Body of pancreas (tissue), 4 donors: ENCODE measurements around the gene MAP2K4. TPM values are rescaled to one million over a fixed set of nuclear protein-coding genes. Genes with fewer than 3 reads are reported as not detected.
A peak's percentile ranks its signal among the peaks of the same experiment; 100 is the strongest.

Source experiments
- ATAC-seq: fragments of 150-250 bp; one replicate; pipeline ENCODE4 v1.9.1; 2016
- DNase-seq, 4 donors: peaks; one replicate each; pipeline ENCODE4 v3.0.0-alpha.2; 2019
- H3K27ac ChIP-seq, 4 donors: fragments of 200-600 bp; sonication (generic); 1 replicate in 3 of 4; 2 replicates in 1 of 4; pipeline versions ENCODE4 v1.5.1 to v1.6.1; 2016 to 2019; ENCODE audit warnings: mild to moderate bottlenecking in 1 of 4, mixed read lengths in 1 of 4, moderate library complexity in 1 of 4
- H3K27me3 ChIP-seq, 2 donors: fragments of 200-600 bp; sonication (generic); one replicate each; pipeline ENCODE4 v1.6.0; 2016; ENCODE audit warnings: mild to moderate bottlenecking in 1 of 2
- H3K36me3 ChIP-seq, 2 donors: fragments of 200-600 bp; sonication (generic); replicated peaks in 1 of 2; 2 replicates each; pipeline ENCODE4 v1.5.1; 2016; ENCODE audit warnings: low read depth in 2 of 2; ENCODE audit not compliant: insufficient read depth in 1 of 2
- H3K4me1 ChIP-seq: fragments of 200-600 bp; sonication (generic); one replicate; pipeline ENCODE4 v1.6.0; 2016
- H3K4me3 ChIP-seq, 2 donors: fragments of 200-600 bp; sonication (generic); 1 replicate in 1 of 2; 2 replicates in 1 of 2; pipeline ENCODE4 v1.5.1; 2016 to 2019
- H3K9me3 ChIP-seq, 3 donors: fragments of 200-600 bp; sonication (generic); 1 replicate in 2 of 3; 2 replicates in 1 of 3; pipeline ENCODE4 v1.5.1; 2016
- POLR2A ChIP-seq, 3 donors: fragments of 450-650 bp; IDR thresholded peaks; one replicate each; pipeline ENCODE4 v1.6.1; 2016; ENCODE audit warnings: antibody characterized with exemption in 3 of 3, mild to moderate bottlenecking in 2 of 3
- WGBS, 2 donors: methylation state at CpG; one replicate each; pipeline ENCODE4 v1.1.5; 2017; 5-methylcytosine and 5-hydroxymethylcytosine counted together
- intact Hi-C: fragments of 100-400 bp; cut with DNase I; formaldehyde crosslinking; loops from one replicate; pipeline ENCODE4 v1.15.1; 2023
- microRNA counts, 2 donors: library from miRNA; unstranded; fragments of <30 nt; microRNA quantifications; one replicate each; lab custom pipeline; 2017
- microRNA-seq, 2 donors: library from miRNA; unstranded; fragments of <30 nt; microRNA quantifications; one replicate each; pipeline ENCODE4, GENCODE V29; 2016; ENCODE audit warnings: borderline number of aligned reads in 2 of 2, borderline replicate concordance in 2 of 2
- small RNA-seq: library from RNA; depleted of rRNA; stranded (forward); fragments of <200 nt; gene quantifications from one replicate; pipeline ENCODE3, GENCODE V24; 2016
- total RNA-seq, 2 donors: library from RNA; depleted of rRNA; stranded (reverse); fragments of >200 nt; gene quantifications; one replicate each; pipeline ENCODE4 v1.1.0, GENCODE V29; 2016
- TF ChIP-seq, protein P1 (sequence below), 7 experiments: fragments of 450-650 bp in 4 of 7; fragments of 200-600 bp in 3 of 7; sonication (generic) in 3 of 7; IDR thresholded peaks; one replicate each; pipeline ENCODE4 v1.5.1; 2016 to 2019; ENCODE audit warnings: antibody characterized with exemption in 7 of 7

Gene MAP2K4
- total RNA-seq, 2 donors from 2014 or later: 12.5 to 15.2 TPM

DNA sequence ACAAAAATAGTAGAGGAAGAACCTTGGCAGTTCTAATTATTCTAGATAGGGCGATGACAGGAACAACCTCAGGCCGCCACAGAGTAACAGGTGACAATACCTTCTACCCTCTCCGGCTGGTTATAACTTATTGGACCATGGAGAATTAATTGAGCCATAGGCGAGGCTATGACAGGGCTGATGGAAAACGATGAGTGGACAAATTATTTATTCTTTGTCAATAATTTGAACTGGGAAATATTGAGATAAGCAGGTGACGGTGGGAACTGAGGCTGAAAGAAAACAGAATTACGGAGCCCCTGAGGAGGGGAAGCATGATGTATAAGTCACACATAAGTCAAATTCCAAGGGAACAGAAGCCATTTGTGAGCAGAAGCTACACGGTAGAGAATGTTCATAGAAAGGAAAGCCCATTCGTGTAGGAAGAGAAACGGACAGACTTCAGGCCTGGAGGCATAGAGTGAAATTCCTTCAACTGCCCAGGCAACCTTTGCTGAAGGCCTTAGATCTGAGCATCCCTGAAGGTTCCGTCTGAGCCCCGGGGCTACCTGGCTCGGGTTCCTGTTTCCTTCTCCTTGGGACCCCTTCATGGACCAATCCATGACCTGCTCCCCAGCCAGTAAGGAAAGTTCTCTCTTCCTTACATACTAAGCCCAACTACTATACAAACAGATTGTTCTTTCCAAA, 158.1 kb downstream of the MAP2K4 start:
- WGBS, 2 donors: 64 to 66% methylated on average over 13 of the region's 13 CpGs
- intact Hi-C loops: no loop called here
- Histone ChIP-seq H3K27ac (no peak overlapping the region), H3K4me1 (peaks cover 3% of the 10 kb centered on the region), H3K4me3 (no peak overlapping the region), H3K36me3 (no peaks in the 10 kb centered on the region), H3K27me3 (no peaks in the 10 kb centered on the region), H3K9me3 (no peaks in the 10 kb centered on the region)
- DNase-seq (no peak), ATAC-seq (no peak)
- TF ChIP-seq, protein P1, sequence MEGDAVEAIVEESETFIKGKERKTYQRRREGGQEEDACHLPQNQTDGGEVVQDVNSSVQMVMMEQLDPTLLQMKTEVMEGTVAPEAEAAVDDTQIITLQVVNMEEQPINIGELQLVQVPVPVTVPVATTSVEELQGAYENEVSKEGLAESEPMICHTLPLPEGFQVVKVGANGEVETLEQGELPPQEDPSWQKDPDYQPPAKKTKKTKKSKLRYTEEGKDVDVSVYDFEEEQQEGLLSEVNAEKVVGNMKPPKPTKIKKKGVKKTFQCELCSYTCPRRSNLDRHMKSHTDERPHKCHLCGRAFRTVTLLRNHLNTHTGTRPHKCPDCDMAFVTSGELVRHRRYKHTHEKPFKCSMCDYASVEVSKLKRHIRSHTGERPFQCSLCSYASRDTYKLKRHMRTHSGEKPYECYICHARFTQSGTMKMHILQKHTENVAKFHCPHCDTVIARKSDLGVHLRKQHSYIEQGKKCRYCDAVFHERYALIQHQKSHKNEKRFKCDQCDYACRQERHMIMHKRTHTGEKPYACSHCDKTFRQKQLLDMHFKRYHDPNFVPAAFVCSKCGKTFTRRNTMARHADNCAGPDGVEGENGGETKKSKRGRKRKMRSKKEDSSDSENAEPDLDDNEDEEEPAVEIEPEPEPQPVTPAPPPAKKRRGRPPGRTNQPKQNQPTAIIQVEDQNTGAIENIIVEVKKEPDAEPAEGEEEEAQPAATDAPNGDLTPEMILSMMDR (IDR thresholded peaks at IDR 0.05): no peak
- TF ChIP-seq POLR2A (IDR thresholded peaks at IDR 0.05): no peak

DNA sequence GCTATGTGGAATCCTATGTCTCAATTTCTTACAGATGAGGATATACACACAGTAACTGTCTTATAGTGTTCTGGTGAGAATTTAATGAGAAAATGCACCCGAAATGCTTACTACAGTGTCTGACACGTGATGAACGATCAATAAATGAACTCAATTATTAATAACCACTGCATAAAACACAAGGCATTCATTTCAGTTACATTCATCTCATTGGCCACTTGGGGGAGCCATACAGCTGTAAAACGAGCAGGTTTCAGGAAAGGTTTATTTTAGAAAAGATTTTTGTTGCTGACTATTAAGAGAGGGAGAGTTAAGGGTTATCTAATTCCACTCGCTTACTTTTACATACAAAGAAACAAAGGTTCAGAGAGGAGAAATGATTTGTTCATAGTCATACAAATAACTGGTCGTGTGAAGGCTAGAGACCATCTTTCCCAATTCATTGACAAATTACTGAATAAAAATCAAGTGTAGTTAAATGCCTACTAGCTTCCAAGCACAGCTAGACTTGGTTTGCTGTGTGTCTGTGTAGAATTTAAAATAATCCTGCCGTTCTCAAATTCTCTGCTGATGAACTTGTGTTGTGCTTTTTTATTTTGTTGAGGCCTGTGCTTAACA, 160.1 kb downstream of the MAP2K4 start:
- H3K27ac ChIP-seq: no peak overlapping the region
- H3K27me3 ChIP-seq: no peaks in the 10 kb centered on the region
- DNase-seq (peak; percentile 18 to 25 (median 23)), ATAC-seq (no peak)
- no peaks in the 10 kb centered on the region for H3K9me3 ChIP-seq
- H3K4me1 ChIP-seq: peaks cover 3% of the 10 kb centered on the region
- TF ChIP-seq, protein P1 (IDR thresholded peaks at IDR 0.05): peak; percentile 48 to 70 (median 59)
- no peak for TF ChIP-seq POLR2A (IDR thresholded peaks at IDR 0.05)
- H3K36me3 ChIP-seq: no peaks in the 10 kb centered on the region
- no peak overlapping the region for H3K4me3 ChIP-seq
- intact Hi-C loops: no loop called here
- 6 to 7% methylated on average over 7 of the region's 7 CpGs for WGBS, 2 donors

DNA sequence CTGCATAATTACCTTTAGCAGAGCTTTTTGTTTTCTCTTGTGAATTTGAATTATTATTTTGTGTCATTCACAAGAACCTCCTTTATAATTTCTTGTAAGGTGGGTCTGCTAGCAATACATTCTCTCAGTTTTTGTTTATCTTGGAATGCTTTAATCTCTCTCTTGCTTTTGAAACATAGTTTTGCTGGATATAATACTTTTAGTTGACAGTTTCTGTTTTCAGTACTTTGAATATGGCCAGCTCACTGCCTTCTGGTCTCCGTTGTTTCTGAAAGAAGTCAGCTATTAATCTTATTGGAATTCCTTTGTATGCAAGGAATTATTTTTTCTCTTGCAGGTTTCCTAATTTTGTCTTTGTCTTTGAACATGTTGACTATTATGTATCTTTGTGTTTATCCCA, 167.0 kb downstream of the MAP2K4 start:
- no peaks in the 10 kb centered on the region for H3K4me1 ChIP-seq
- TF ChIP-seq POLR2A (IDR thresholded peaks at IDR 0.05): no peak
- intact Hi-C loops: no loop called here
- H3K27me3 ChIP-seq: no peaks in the 10 kb centered on the region
- DNase-seq (no peak), ATAC-seq (no peak)
- H3K36me3 ChIP-seq: no peaks in the 10 kb centered on the region
- 74 to 93% methylated on average over 1 of the region's 1 CpG for WGBS, 2 donors
- peaks cover 0 to 5% (median 0%) of the 10 kb centered on the region in 3 donors for H3K9me3 ChIP-seq
- no peak overlapping the region for H3K4me3 ChIP-seq
- no peak overlapping the region for H3K27ac ChIP-seq

DNA sequence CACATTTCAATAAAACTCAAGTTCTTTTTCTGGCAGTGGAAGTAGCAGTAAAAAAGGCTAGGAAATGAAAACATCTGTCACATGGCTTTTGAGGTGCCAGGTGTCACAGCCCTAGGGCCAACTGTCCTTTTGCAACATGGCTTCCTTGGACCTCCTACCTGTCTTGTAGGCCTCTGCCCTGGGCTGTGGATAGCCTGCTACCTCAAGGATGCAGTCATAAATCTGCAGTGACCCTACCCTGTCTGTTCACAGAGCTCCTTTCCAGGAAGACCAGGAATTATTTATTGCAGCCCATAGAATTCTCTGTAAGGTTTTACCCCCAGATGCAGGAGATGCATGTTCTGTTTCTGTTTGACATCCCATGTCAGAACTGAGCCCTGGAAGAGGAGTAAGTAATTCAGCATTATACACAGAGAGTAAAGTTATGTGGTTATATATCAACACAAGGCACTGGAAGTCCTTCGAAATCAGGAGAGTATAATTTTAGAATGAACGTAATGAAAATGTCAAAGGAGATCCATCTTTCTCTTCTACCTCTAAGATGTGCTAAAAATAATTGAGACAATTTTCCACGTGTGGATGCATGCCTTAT, 172.6 kb downstream of the MAP2K4 start:
- intact Hi-C loops: no loop called here
- DNase-seq: no peak
- WGBS, 2 donors: 63 to 71% methylated on average over 3 of the region's 3 CpGs

More for the DNA sequence above, 172.6 kb downstream of the MAP2K4 start:
- Histone ChIP-seq H3K9me3 (peaks cover 0 to 5% (median 0%) of the 10 kb centered on the region in 3 donors), H3K4me3 (no peak overlapping the region), H3K27ac (no peak overlapping the region), H3K27me3 (no peaks in the 10 kb centered on the region), H3K4me1 (no peaks in the 10 kb centered on the region), H3K36me3 (no peaks in the 10 kb centered on the region)
- ATAC-seq: no peak
- TF ChIP-seq, protein P1 (IDR thresholded peaks at IDR 0.05): no peak
- TF ChIP-seq POLR2A (IDR thresholded peaks at IDR 0.05): no peak

MicroRNA genes within 50 kb of the gene (microRNA counts, 767-probe panel; counts per million panel counts)
- 0 to 736 counts per million in 2 donors for microRNA hsa-miR-744-5p (lab: Ali Mortazavi, UCI)

Small RNA genes within 50 kb of the gene (microRNA-seq; reads per million reads assigned to microRNA genes)
- gene MIR744: 2,105 to 2,401 reads per million in 2 donors

Small RNA genes within 50 kb of the gene (small RNA-seq; reads per million reads assigned to genes)
- gene MIR744 (17.7 reads per million, percentile 93 among the genes with 10 or more reads in this experiment), gene RNU11-2P (not detected)

Other genes with a start within 250 kb of the MAP2K4 start
- 1 to 10 TPM; 4.3 to 7.0 TPM for gene ZNF18, start 23.4 kb upstream of the MAP2K4 start, total RNA-seq